OCI-LY1 (cell line): Measurements from ENCODE around the gene CHP2.
"Not testable (repeated sequence)": the region's sequence is repeated elsewhere in the genome, so short reads cannot be mapped to it uniquely, and the experiment has no call there.

Experiments used
- CTCF ChIP-seq: fragments of 200-600 bp; sonication (generic), shearing (Covaris generic); IDR thresholded peaks from 2 replicates; pipeline ENCODE4 v1.5.1; 2017; ENCODE audit warnings: mild to moderate bottlenecking, antibody characterized with exemption, low read length, moderate library complexity, mixed read lengths
- EZH2 ChIP-seq: fragments of 200-600 bp; sonication (generic), shearing (Covaris generic); IDR thresholded peaks from 2 replicates; pipeline ENCODE4 v1.8.0; 2017; ENCODE audit warnings: borderline replicate concordance, mixed run types, mild to moderate bottlenecking, antibody characterized with exemption, low read length, moderate library complexity, mixed read lengths

- not testable (repeated sequence) for TF ChIP-seq CTCF, EZH2
Observed at GRCh38 chr16:23751053-23751452, 3.8 kb upstream of the CHP2 start.
